HG03175 (cell line): ENCODE data around the gene TPD52L2.
"Not testable (repeated sequence)": the region's sequence is repeated elsewhere in the genome, so short reads cannot be mapped to it uniquely, and the experiment has no call there.

Source experiments
- ATAC-seq: cut with Tn5 transposase; IDR thresholded peaks from one replicate; pipeline ENCODE4 v1.9.1; 2021; ENCODE audit warnings: mild to moderate bottlenecking, moderate library complexity; ENCODE audit not compliant: unreplicated experiment

Gene TPD52L2

GRCh38 chr20:63878899-63879663, 14.0 kb downstream of the TPD52L2 start:
- no peak for ATAC-seq

DNA sequence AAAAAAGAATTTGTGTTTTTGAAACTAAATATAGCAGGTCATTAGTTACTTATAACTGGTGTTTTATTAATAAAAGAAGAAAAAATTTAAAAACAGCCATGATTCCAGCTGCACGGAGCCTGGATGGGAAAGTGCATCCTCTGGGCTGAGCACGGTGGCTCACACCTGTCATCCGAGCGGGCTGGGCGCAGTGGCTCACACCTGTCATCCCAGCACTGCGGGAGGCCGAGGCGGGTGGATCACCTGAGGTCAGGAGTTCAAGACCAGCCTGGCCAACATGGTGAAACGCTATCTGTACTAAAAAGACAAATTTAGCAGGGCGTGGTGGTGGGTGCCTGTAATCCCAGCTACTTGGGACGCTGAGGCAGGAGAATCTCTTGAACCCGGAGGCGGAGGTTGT, 15.8 kb downstream of the TPD52L2 start:
- not testable (repeated sequence) for ATAC-seq

GRCh38 chr20:63881451-63882226, 16.6 kb downstream of the TPD52L2 start:
- ATAC-seq: no peak

GRCh38 chr20:63882257-63883200, 17.5 kb downstream of the TPD52L2 start:
- ATAC-seq: no peak

GRCh38 chr20:63883201-63883593, 18.1 kb downstream of the TPD52L2 start:
- ATAC-seq: no peak

DNA sequence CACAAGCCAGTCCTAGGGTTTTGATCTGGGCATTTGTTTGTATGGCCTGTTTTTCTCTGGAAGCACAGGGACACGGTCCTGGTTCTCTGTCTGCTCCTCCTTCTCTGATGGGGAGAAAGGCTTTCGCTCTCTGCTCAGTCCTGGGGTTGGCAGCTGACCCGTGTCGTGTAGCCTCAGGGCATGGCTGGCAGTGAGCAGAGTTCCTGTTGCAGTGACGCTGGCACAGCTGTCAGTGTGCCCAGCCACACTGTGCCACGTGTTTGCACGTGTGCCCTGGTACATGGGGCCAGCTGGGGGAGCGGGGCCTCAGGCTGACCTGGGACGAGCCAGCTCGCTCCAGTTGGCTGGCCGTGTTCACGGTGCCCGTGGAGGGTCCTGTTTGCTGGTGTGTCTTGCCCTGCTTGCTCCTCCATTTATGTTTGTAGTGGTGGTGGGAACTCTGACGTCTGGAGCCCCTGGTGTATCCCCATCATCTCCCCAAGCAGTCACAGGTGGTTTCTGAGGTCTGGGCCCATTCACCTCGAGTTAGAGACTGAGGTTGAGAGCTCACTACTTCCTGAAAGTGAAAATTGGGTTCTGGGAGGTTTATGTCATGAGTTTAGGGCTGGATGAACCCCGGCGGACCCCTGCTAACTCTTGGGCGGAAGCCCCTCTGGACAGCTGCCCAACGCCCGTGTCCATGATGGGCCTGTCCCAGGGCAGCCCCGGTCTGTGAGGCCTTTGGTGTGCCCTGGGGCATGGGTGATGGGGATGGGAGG, 19.6 kb downstream of the TPD52L2 start:
- no peak for ATAC-seq

DNA sequence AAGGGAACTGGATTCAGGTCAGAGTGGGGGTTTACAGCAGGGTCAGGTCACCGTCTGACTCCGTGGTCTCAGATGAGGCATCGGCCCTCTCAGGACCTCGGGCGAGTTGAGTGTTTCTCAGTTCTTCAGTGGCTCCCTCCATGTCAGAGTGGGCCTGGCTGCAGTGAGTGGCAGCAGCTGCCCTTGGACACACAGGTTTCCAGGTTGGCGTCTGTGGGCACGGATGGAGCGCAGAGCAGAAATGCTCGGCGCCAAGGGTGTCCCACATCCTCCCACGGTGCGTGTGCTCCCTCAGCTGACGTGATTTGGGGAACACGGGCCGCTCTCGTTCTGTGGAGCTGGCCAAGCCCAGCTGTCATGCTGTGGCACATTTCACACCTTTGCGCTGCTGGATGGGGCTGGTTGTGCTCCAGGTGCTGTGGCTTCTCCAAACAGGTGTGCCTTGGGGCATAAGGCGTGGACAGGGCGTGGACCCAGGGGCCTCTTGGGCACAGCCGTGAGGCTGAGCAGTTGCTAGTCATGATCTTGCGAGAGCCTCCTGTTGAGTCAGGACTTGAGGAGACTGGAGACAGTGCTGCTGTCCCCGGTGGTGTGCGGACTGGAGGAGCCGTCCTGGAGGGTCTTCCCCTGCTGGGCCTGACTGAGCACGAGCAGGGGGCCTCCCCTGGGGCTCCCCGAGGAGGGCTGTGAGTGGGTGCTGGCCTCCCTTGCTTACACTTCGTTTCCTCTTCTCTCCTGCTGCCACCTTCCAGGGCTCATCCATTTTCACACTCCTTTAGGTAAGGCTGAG, 20.4 kb downstream of the TPD52L2 start:
- ATAC-seq: no peak

- ATAC-seq: no peak
Observed at GRCh38 chr20:63886054-63886419, 21.0 kb downstream of the TPD52L2 start.

DNA sequence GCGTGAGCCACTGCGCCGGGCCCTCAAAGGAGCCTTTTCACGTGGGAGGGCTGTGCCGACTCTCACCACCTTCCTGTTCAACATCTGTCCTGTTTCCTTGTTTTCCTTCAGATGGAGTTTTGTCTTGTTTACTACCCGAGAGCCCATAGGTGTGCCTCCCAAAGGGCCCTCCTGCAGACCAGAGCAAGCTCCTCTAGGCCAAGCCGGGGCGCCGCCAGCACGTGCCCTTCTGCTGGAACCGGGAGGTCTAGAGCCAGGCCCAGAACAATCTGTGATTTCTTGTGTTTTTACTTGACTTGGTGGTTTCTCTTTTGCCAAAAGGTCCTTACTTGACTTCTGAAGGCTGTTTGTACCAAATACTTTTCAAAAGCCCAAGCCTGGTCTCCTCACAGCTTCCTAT, 21.9 kb downstream of the TPD52L2 start:
- no peak for ATAC-seq

- ATAC-seq: no peak
Observed at GRCh38 chr20:63889241-63890200, 24.5 kb downstream of the TPD52L2 start.

GRCh38 chr20:63890201-63890576, 25.1 kb downstream of the TPD52L2 start:
- ATAC-seq: no peak

DNA sequence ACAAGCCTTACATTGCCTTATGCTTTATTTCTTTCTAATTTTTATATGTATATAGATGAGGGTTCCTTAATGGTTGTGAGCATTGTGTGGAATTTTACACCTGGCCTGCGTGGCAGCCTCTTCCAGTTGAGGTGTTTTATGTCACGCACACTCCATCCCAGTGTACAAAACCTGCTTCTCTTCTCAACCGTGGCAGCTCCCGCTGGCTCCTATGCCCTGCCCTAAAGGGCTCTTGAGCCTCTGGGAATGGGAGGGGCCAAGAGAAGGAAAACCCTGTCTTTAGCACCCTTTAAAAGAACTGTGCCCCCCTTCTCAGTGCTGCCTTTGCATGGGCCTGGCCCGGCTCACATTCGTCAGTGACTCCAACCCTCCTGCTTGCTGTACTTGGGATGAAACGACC, 25.5 kb downstream of the TPD52L2 start:
- ATAC-seq: no peak

- no peak for ATAC-seq
Observed at GRCh38 chr20:63891061-63892002, 26.3 kb downstream of the TPD52L2 start.

GRCh38 chr20:63892402-63892801, 27.3 kb downstream of the TPD52L2 start:
- no peak for ATAC-seq

- no peak for ATAC-seq
Observed at GRCh38 chr20:63893999-63894357, 28.9 kb downstream of the TPD52L2 start.

DNA sequence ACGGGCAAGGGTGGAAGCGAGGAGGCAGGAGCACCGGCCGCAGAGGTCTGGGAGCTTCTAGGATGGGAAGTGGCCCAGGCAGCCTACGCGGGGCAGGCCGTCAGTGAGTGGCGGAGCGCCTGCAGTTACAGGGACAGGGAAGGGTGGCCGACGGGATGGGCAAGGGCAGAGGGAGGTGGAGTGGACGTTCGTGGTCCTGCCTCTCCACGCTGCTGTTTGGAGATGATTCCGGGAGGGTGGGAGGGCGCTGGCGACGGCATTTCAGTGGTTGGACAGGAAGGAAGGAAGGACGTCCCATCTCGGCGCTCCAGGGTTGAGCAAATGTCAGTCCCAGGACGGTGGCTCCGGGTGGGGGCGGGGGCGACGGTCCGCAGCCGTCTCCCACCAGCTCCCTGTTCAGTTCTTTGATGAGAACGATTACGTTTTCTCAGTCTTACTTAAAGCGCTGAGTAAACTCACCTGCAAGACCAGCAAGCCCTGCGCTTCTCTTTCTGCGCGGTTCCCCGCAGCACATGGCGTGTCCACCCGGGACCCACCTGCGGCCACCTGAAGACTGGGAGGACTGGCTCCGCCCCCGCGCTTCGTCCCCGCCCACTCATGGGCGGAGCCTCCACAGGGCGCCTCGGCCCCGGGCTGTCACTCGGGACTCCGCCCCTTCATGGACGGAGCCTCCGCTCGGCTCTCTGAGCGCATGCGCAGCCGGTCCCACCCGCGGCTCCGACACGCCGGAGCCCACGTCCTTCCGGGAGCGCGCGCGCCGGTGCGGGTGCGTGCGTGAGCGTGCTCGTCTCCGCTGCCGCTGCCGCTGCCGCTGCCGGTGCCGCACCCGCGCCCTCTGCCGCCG, 29.5 kb downstream of the TPD52L2 start, which contains the start of gene DNAJC5:
Gene DNAJC5, plus strand, starts transcription at position 769 of the 844 bp plus-strand sequence. CDS start 33,220 bp downstream, outside the sequence.
- ATAC-seq: peak; percentile 84
